ENCODE measurements around the gene ARFGEF2.
"Not testable (repeated sequence)": the region's sequence is repeated elsewhere in the genome, so short reads cannot be mapped to it uniquely, and the experiment has no call there.

Gene ARFGEF2

DNA sequence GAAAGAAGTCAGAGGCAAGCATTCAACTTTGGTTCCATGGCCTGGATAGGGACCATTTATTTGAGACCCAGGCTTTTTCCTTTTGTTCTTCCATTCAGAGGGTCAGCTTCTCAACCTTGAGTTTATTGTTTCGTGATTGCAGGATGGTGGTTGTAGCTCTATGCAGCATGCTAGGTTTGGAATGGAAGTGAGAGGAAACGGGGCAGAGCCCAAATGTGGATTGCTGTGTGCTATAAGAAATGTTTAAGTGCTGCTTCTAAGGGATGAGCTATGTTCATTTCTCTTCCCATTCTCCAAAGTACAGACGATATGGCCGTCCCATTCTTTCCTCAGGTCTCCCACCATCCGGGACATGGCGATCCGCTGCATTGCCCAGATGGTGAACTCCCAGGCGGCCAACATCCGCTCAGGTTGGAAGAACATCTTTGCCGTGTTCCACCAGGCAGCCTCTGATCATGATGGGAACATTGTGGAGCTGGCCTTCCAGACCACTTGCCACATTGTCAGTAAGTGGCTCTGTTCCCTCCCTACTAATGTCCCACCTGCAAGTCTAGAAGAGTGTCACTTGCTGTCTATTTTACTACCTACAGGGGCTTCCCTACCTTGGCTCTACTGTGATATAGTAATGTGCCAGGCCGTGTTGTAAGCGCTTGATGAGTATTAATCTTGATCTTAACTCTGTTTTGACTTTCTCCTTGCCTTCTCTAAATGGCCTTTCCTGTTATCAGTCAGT, 88.6 kb downstream of the ARFGEF2 start:
- Mint-ChIP-seq H3K27ac (ENCODE audit: low read depth) (no peak overlapping the region), H3K4me3 (no peak overlapping the region), H3K27me3 (no peaks in the 10 kb centered on the region), H3K36me3 (ENCODE audit: insufficient read depth) (peaks cover 50% of the 10 kb centered on the region), H3K4me1 (no peaks in the 10 kb centered on the region), H3K9me3 (no peaks in the 10 kb centered on the region)
- ATAC-seq (replicated peaks; ENCODE audit: extremely low read depth, poor library complexity, severe bottlenecking): no peak
- no peak for DNase-seq (ENCODE audit: low spot score in 2 of 2)

DNA sequence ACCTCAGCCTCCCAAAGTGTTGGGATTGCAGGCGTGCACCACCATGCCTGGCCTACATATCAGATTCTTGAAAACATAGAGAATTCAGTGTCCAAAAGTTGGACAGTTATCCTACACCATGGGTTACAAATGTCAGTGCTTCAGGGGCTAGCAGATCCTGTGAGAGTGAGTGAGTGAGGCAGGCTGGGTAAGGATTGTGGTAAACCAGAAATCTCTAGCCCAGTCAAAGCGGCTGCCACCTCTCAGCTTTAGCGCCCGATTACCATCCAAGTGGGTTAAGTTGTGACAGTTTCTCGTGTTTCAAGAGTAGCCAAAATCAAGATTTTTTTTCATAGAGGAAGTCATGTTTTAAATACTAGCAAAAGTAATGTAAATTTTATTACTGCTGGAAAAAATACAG, 102.7 kb downstream of the ARFGEF2 start:
- ATAC-seq (replicated peaks; ENCODE audit: extremely low read depth, poor library complexity, severe bottlenecking): peak; percentile 79
- Mint-ChIP-seq H3K4me3 (no peak overlapping the region), H3K36me3 (ENCODE audit: insufficient read depth) (peaks cover 49% of the 10 kb centered on the region), H3K27me3 (no peaks in the 10 kb centered on the region), H3K27ac (ENCODE audit: low read depth) (no peak overlapping the region), H3K4me1 (no peaks in the 10 kb centered on the region), H3K9me3 (no peaks in the 10 kb centered on the region)
- no peak for DNase-seq (ENCODE audit: low spot score in 2 of 2)

DNA sequence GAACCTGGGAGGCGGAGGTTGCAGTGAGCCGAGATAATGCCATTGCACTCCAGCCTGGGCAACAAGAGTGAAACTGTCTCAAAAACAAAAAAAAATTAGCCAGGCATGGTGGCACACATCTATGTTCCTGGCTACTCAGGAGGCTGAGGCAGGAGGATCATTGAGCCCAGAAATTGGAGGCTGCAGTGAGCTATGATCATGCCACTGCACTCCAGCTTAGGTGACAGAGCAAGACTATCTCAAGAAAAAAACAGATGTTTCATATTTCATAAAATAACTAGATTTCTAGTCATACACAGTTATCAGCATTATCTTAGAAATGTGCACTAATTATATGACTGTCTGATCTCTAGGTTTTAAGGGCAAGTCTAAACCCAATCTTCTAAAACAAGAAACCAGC, 106.7 kb downstream of the ARFGEF2 start:
- H3K36me3 Mint-ChIP-seq (ENCODE audit: insufficient read depth): peaks cover 60% of the 10 kb centered on the region
- ATAC-seq (replicated peaks; ENCODE audit: extremely low read depth, poor library complexity, severe bottlenecking); H3K4me3 Mint-ChIP-seq; H3K4me1 Mint-ChIP-seq; H3K27me3 Mint-ChIP-seq; H3K9me3 Mint-ChIP-seq; H3K27ac Mint-ChIP-seq (ENCODE audit: low read depth); DNase-seq (ENCODE audit: low spot score in 2 of 2): not testable (repeated sequence)

DNA sequence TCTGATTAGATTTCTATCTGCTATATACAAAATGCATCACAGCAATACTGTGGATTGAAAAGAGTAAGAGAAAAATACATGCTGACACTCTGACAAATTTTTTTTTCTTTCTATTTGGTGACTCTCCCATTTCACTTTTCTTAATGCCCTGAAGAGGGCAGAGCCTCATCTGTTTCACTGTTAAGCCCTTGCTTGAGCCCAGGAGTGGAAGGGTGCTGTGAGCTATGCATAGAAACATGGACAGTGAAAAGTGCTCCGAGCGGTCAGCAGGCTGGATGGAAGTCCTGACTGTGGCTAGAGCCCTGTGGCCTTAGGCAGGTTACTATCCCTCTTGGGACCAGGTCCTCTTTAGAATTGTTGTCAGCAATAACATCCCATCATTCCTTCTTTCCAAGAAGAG, 107.2 kb downstream of the ARFGEF2 start:
- ATAC-seq (replicated peaks; ENCODE audit: extremely low read depth, poor library complexity, severe bottlenecking): no peak
- Mint-ChIP-seq H3K36me3 (ENCODE audit: insufficient read depth) (peaks cover 62% of the 10 kb centered on the region), H3K4me1 (no peaks in the 10 kb centered on the region), H3K27me3 (no peaks in the 10 kb centered on the region), H3K27ac (ENCODE audit: low read depth) (no peak overlapping the region), H3K9me3 (no peaks in the 10 kb centered on the region), H3K4me3 (no peak overlapping the region)
- no peak for DNase-seq (ENCODE audit: low spot score in 2 of 2)

DNA sequence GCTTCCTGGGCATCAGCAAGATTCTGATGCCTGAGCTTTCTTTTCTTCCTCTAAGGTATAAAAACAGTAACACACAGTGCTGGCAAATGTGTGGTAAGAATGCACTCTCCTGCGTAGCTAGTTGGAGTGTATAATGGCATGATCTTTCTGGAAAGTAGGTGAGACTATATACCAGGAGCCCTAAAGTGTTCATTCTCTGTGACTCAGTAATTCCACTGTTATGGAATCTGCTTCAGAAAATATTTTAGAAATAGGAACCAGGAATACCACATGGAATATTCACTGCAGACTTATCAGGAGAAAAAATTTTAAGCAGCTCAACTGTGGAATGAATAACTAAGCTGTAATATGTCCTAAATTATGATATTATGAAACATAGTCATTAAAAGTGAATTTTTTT, 107.7 kb downstream of the ARFGEF2 start:
- ATAC-seq (replicated peaks; ENCODE audit: extremely low read depth, poor library complexity, severe bottlenecking) (no peak), DNase-seq (ENCODE audit: low spot score in 2 of 2) (no peak)
- no peak overlapping the region for H3K4me3 Mint-ChIP-seq
- no peak overlapping the region for H3K27ac Mint-ChIP-seq (ENCODE audit: low read depth)
- no peaks in the 10 kb centered on the region for H3K9me3 Mint-ChIP-seq
- H3K36me3 Mint-ChIP-seq (ENCODE audit: insufficient read depth): peaks cover 60% of the 10 kb centered on the region
- no peaks in the 10 kb centered on the region for H3K4me1 Mint-ChIP-seq
- no peaks in the 10 kb centered on the region for H3K27me3 Mint-ChIP-seq

DNA sequence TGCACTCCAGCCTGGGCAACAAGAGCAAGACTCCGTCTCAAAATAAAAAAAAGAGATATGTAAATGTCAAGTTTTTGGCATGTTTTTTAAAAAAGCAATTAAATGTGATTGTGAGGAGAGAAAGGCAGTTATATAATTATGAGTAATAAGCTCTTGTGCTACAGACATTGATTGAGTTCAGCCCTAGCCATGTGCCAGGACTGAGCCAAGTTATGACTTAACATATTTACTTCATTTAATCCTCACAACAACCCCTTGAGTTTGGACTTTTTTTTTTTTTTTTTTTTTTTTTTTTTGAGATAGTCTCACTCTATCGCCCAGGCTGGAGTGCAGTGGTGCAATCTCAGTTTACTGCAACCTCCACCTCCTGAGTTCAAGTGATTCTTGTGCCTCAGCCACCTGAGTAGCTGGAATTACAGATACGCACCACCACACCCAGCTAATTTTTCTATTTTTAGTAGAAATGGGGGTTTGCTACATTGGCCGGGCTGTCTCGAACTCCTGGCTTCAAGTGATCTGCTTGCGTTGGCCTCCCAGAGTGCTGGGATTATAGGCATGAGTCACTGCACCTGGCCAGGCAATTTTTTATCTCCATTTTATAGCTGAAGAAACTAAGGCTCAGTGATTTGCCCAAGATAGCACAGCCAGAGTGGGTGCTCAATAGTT, 109.6 kb downstream of the ARFGEF2 start:
- DNase-seq (ENCODE audit: low spot score in 2 of 2) (no peak), ATAC-seq (replicated peaks; ENCODE audit: extremely low read depth, poor library complexity, severe bottlenecking) (no peak)
- Mint-ChIP-seq H3K27me3 (no peaks in the 10 kb centered on the region), H3K9me3 (no peaks in the 10 kb centered on the region), H3K4me3 (no peak overlapping the region), H3K27ac (ENCODE audit: low read depth) (no peak overlapping the region), H3K36me3 (ENCODE audit: insufficient read depth) (peaks cover 51% of the 10 kb centered on the region), H3K4me1 (no peaks in the 10 kb centered on the region)

DNA sequence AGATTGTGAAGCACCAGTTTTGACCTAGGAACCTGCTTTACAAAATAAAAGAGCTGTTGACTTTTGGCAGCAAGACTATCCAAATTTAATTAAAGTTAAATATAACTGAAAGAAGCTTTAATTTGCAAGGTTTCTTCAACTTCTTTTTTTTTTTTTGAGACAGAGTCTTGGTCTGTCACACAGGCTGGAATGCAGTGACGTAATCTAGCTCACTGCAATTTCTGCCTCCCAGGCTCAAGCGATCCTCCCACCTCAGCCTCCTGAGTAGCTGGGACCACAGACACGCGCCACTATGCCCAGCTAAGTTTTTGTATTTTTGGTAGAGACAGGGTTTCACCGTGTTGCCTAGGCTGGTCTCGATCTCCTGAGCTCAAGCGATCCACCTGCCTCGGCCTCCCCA, 110.9 kb downstream of the ARFGEF2 start:
- Mint-ChIP-seq H3K36me3 (ENCODE audit: insufficient read depth) (peaks cover 44% of the 10 kb centered on the region), H3K27me3 (no peaks in the 10 kb centered on the region), H3K4me1 (no peaks in the 10 kb centered on the region), H3K4me3 (no peak overlapping the region), H3K9me3 (no peaks in the 10 kb centered on the region), H3K27ac (ENCODE audit: low read depth) (no peak overlapping the region)
- ATAC-seq (replicated peaks; ENCODE audit: extremely low read depth, poor library complexity, severe bottlenecking): no peak
- no peak for DNase-seq (ENCODE audit: low spot score in 2 of 2)

DNA sequence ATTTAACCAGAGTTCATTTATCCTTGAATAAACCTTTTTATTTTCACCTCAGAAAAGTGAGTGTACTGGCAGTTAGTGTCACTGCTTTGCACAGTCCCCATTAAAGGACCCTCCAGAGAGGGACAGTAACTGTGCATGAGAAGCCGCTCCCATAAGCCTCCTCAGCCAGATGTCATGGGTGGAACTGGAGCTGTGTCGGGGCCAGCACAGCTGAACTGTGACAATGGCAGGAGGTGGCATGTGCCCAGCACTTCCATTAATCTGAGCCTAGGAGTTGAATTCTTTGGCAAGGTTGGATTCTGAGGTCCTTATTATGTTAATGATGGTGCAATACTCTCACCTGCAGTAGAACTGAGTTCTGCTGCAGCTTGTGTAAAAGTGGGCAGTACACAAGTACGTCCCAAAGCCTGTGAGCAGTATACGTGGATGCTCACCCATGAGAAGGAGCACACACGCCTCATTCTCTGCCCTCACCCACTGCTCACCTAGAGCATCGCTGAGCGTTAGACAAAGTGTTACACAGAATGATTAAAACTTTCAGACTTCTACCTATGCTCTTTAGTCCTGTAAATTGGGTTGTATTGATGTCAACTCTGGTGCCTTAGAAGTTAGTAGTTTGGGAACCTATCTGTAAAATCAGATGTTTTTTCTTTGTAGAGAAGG, 112.7 kb downstream of the ARFGEF2 start:
- Mint-ChIP-seq H3K27me3 (no peaks in the 10 kb centered on the region), H3K4me3 (no peak overlapping the region), H3K27ac (ENCODE audit: low read depth) (no peak overlapping the region), H3K9me3 (no peaks in the 10 kb centered on the region), H3K36me3 (ENCODE audit: insufficient read depth) (peaks cover 31% of the 10 kb centered on the region), H3K4me1 (peaks cover 9% of the 10 kb centered on the region)
- DNase-seq (ENCODE audit: low spot score in 2 of 2): no peak
- no peak for ATAC-seq (replicated peaks; ENCODE audit: extremely low read depth, poor library complexity, severe bottlenecking)

DNA sequence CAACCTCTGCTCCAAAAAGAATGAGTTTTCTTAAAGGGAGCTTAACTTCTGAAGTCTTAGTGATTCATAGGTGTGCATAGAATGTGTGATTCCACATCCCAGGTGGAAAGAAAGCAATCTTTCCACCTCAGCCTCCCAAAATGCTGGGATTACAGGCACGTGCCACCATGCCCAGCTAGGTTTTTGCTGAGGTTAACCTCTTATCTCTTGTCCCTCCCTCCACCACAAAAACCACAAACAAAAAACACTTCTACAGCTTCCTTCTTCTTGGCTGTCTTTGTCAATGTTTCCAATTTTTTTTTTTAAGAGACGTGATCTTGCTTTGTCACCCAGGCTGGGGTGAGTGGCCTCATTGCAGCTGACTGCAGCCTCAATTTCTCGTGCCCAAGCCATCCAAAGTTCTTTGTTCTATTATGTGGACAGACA, 116.5 kb downstream of the ARFGEF2 start:
- H3K4me3 Mint-ChIP-seq: no peak overlapping the region
- no peak for DNase-seq (ENCODE audit: low spot score in 2 of 2)

DNA sequence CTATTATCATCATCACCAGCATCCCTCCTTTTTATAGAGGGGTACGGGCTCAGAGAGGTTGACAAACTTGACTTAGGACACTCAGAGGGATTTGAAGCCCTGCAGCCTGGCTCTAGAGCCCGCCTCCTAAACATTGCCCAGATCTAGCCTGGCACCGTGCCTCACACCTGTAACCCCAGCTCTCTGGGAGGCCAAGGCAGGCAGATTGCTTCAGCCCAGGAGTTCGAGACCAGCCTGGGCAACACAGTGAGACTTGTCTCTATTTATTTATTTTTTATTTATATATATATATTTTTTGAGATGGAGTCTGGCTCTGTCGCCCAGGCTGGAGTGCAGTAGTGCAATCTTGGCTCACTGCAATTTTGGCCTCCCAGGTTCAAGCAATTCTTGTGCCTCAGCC, 118.3 kb downstream of the ARFGEF2 start:
- H3K27me3 Mint-ChIP-seq: no peaks in the 10 kb centered on the region
- H3K27ac Mint-ChIP-seq (ENCODE audit: low read depth): no peak overlapping the region
- peaks cover 16% of the 10 kb centered on the region for H3K4me1 Mint-ChIP-seq
- H3K4me3 Mint-ChIP-seq: no peak overlapping the region
- peaks cover 3% of the 10 kb centered on the region for H3K36me3 Mint-ChIP-seq (ENCODE audit: insufficient read depth)
- no peak for ATAC-seq (replicated peaks; ENCODE audit: extremely low read depth, poor library complexity, severe bottlenecking)
- DNase-seq (ENCODE audit: low spot score in 2 of 2): no peak
- no peaks in the 10 kb centered on the region for H3K9me3 Mint-ChIP-seq

More for the DNA sequence above, 116.5 kb downstream of the ARFGEF2 start:
- peak; percentile 36 for ATAC-seq (replicated peaks; ENCODE audit: extremely low read depth, poor library complexity, severe bottlenecking)
- Mint-ChIP-seq H3K27ac (ENCODE audit: low read depth) (no peak overlapping the region), H3K36me3 (ENCODE audit: insufficient read depth) (peaks cover 15% of the 10 kb centered on the region), H3K9me3 (no peaks in the 10 kb centered on the region), H3K4me1 (peaks cover 15% of the 10 kb centered on the region), H3K27me3 (no peaks in the 10 kb centered on the region)

DNA sequence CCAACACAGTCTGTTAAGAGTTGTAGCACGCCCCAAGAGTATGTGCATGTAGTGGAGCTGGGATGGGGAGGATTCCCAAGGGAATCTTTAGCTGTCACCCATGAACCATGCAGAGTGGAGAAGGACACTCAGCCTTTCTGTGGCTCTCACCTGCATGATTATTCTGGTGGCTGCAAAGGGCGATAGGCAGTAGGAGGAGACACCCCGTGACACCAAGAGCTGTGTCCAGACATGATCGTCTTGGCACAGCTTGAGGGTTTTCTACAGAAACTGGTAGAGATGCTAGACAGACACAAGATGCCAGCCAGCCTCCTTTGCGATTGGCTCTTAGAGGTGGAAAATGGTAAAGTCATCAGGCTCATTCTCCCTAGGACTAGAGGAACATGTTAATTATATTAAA, 121.5 kb downstream of the ARFGEF2 start:
- ATAC-seq (replicated peaks; ENCODE audit: extremely low read depth, poor library complexity, severe bottlenecking) (no peak), DNase-seq (ENCODE audit: low spot score in 2 of 2) (no peak)
- Mint-ChIP-seq H3K4me1 (peaks cover 37% of the 10 kb centered on the region), H3K27me3 (no peaks in the 10 kb centered on the region), H3K27ac (ENCODE audit: low read depth) (no peak overlapping the region), H3K36me3 (ENCODE audit: insufficient read depth) (peaks cover 17% of the 10 kb centered on the region), H3K4me3 (no peak overlapping the region), H3K9me3 (no peaks in the 10 kb centered on the region)

DNA sequence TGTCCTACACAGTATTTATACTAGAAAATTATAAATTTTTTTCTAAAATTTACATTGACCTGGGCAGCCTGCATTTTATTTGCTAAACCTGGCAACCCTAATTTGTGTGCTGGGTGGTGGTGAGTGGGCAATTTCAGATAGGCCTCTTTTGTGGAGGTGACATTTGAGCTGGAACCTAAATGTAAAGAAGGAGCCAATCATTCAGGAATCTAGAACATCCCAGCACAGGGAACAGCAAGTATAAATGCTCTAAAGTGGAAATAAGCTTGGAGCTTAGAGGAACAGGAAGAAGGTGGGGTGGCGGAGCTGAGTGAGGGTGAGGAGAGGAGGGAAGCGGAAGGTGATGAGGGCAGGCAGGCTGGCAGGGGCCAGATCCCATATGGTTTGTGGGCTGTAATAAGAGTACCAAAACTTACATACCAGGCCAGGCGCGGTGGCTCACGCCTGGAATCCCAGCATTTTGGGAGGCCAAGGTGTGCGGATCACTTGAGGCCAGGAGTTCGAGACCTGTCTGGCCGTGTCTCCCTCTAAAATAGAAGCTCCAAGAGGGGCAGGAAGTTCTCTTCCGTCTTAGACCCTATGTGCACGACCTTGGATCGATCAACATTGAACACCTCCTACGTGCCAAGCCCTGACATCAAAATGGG, 124.1 kb downstream of the ARFGEF2 start:
- H3K36me3 Mint-ChIP-seq (ENCODE audit: insufficient read depth): peaks cover 22% of the 10 kb centered on the region
- peak overlapping the region; percentile 98 for H3K27ac Mint-ChIP-seq (ENCODE audit: low read depth)
- peak overlapping the region; percentile 100 for H3K4me3 Mint-ChIP-seq
- DNase-seq (ENCODE audit: low spot score in 2 of 2) (no peak), ATAC-seq (replicated peaks; ENCODE audit: extremely low read depth, poor library complexity, severe bottlenecking) (no peak)
- H3K4me1 Mint-ChIP-seq: peaks cover 31% of the 10 kb centered on the region
- H3K9me3 Mint-ChIP-seq: no peaks in the 10 kb centered on the region
- H3K27me3 Mint-ChIP-seq: no peaks in the 10 kb centered on the region
